K562 (cell line): ENCODE results near the gene FAM89B. TPM values are rescaled to one million over a fixed set of nuclear protein-coding genes. Genes with fewer than 3 reads are reported as not detected.

ENCODE experiments used
- ETV6 ChIP-seq, 3 experiments: fragments of 150-350 bp in 1 of 3; sonication (generic) in 1 of 3; formaldehyde crosslinking in 1 of 3; IDR thresholded peaks; 2 replicates each; pipeline versions ENCODE4 v1.6.1 to v1.8.0; 2014 to 2022; ENCODE audit warnings: borderline replicate concordance in 2 of 3, low read depth in 2 of 3, antibody characterized with exemption in 1 of 3, low read length in 1 of 3, mild to moderate bottlenecking in 1 of 3, missing genetic modification reagents in 1 of 3
- FOS ChIP-seq: IDR thresholded peaks from 3 replicates; pipeline ENCODE4 v1.6.1; 2011; ENCODE audit not compliant: insufficient read length; ENCODE audit errors: extremely low read depth
- LEF1 ChIP-seq: fragments of 450-650 bp; IDR thresholded peaks from 2 replicates; pipeline ENCODE4 v1.6.1; 2016; ENCODE audit warnings: mild to moderate bottlenecking
- MAZ ChIP-seq, 2 experiments: fragments of 450-650 bp in 1 of 2; sonication (generic) in 1 of 2; formaldehyde crosslinking; IDR thresholded peaks in 1 of 2; conservative IDR thresholded peaks in 1 of 2; 2 replicates each; pipeline versions ENCODE4 v1.4.0 to v1.5.0; 2020; ENCODE audit warnings: mild to moderate bottlenecking in 1 of 2, missing genetic modification reagents in 1 of 2
- NCOA4 ChIP-seq: fragments of 450-650 bp; IDR thresholded peaks from 2 replicates; pipeline ENCODE4 v1.6.1; 2018; ENCODE audit warnings: mild to moderate bottlenecking; ENCODE audit not compliant: partially characterized antibody
- POLR2H ChIP-seq: IDR thresholded peaks from 2 replicates; pipeline ENCODE4 v1.6.1; 2016; ENCODE audit warnings: missing genetic modification characterization, low read depth, mild to moderate bottlenecking, control low read depth, missing compliant biosample characterization, moderate library complexity
- polyA plus RNA-seq, 8 experiments: library from polyadenylated mRNA; depleted of rRNA in 4 of 8; stranded (reverse) in 5 of 8; unstranded in 3 of 8; fragments of >200 nt; fragmentation: Nextera tagmentation in 2 of 8; fragmentation: Illumina TruSeq in 1 of 8; extraction: Ambion mirVana in 2 of 8; extraction: Trizol in 1 of 8; gene quantifications; 2 replicates each; pipeline versions ENCODE4 v1.2.1 to v1.2.3, GENCODE V29; 2011 to 2014; ENCODE audit warnings: inconsistent platforms in 1 of 8, missing spikeins in 1 of 8
- total RNA-seq, 7 experiments: library from RNA; depleted of rRNA in 6 of 7; stranded (reverse); fragments of >200 nt in 6 of 7; fragmentation: Illumina TruSeq in 2 of 7; extraction: Trizol in 2 of 7; gene quantifications; 2 replicates each; pipeline versions ENCODE4 v1.2.1 to v1.2.3, GENCODE V29; 2011 to 2021; ENCODE audit warnings: low replicate concordance in 1 of 7
- TF ChIP-seq, protein P1 (sequence below), 2 experiments: IDR thresholded peaks; 2 replicates each; pipeline ENCODE4 v1.6.1; 2011; ENCODE audit warnings: borderline replicate concordance in 1 of 2, control low read depth in 1 of 2, low read depth in 1 of 2, low read length in 1 of 2, mild to moderate bottlenecking in 1 of 2, mixed read lengths in 1 of 2, moderate library complexity in 1 of 2; ENCODE audit not compliant: insufficient read depth in 1 of 2, insufficient read length in 1 of 2, poor library complexity in 1 of 2, severe bottlenecking in 1 of 2; ENCODE audit errors: extremely low read depth in 1 of 2
- TF ChIP-seq, protein P2 (sequence below): fragments of 450-650 bp; IDR thresholded peaks from 2 replicates; pipeline ENCODE4 v1.6.1; 2017; ENCODE audit warnings: antibody characterized with exemption, mild to moderate bottlenecking
- TF ChIP-seq, protein P3 (sequence below): fragments of 250-450 bp; sonication (Bioruptor Pico); IDR thresholded peaks from 2 replicates; pipeline ENCODE4 v1.8.0; 2022; ENCODE audit warnings: inconsistent platforms
- TF ChIP-seq, protein P4 (sequence below): sonication (generic); formaldehyde crosslinking; IDR thresholded peaks from 2 replicates; pipeline ENCODE4 v1.8.0; 2022; ENCODE audit warnings: mild to moderate bottlenecking, missing genetic modification reagents
- TF ChIP-seq, protein P5 (sequence below): IDR thresholded peaks from 2 replicates; pipeline ENCODE4 v1.6.1; 2016; ENCODE audit warnings: missing genetic modification characterization, missing compliant biosample characterization
- TF ChIP-seq, protein P6 (sequence below): fragments of 200-800 bp; sonication (Bioruptor generic); IDR thresholded peaks from 2 replicates; pipeline ENCODE4 v1.6.1; 2017; ENCODE audit warnings: missing genetic modification characterization, missing compliant biosample characterization

The FAM89B gene
- total and polyA plus RNA-seq, 9 of the 15 experiments (the other 6 are each of a cell fraction or from before 2014, with no cell fraction given), result 0.32 to 27.6 (median 11.9) TPM

DNA sequence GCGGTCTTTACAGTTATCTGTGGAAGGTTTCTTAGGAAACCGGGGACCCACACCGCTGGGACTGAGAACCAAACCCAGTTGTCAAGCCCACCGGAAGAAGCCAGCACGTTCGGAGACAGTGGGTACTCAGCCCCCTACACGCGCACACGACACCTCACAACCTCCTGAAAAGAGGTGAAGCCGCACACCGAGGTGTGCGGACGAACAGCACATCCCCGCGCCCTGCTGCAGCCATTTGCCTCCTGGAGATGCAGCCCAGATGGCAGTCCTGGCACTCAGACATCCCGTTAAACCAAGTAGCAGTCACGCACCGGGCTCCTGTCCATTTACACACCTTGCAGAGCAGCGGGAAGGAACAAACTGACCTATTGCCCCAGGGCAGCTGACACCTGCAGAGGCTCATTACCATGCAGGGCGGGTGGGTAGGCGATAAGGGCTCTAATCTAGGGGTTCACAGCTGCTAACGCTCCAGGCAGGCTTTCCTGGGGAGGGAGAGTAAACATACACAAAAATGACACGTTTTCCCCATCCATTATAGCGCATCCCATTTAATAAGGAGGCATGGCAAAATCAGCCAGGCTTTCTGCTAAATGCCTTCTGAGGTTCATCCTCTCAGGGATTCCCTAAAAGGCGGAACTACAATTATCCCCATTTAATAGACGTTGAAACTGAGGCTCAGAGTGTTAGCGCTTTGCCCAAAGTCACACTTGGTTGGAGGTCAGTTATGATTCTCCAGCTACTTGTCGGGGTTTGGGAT is 2.7 kb downstream of the FAM89B start (continued):
- TF ChIP-seq, protein P1, sequence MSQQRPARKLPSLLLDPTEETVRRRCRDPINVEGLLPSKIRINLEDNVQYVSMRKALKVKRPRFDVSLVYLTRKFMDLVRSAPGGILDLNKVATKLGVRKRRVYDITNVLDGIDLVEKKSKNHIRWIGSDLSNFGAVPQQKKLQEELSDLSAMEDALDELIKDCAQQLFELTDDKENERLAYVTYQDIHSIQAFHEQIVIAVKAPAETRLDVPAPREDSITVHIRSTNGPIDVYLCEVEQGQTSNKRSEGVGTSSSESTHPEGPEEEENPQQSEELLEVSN (IDR thresholded peaks at IDR 0.05; ENCODE audit: borderline replicate concordance in 1 of 2, extremely low read depth in 1 of 2, insufficient read depth in 1 of 2, insufficient read length in 1 of 2, low read depth in 1 of 2, low read length in 1 of 2, poor library complexity in 1 of 2, severe bottlenecking in 1 of 2), result peak; percentile 7 to 28
- TF ChIP-seq NCOA4 (peak; percentile 74), FOS (no peak), MAZ (CRISPR knock-in tag; conservative IDR thresholded peaks at IDR 0.05 in 1 of 2, IDR thresholded peaks at IDR 0.05 in 1 of 2) (no peak; a peak in 1 of 4 replicates), POLR2H (no peak; the same call in none of the 2 replicates), LEF1 (0 out of 2 replicates have a peak, but pooled peaks have one; percentile 51), ETV6 (IDR thresholded peaks at IDR 0.05; ENCODE audit: borderline replicate concordance in 1 of 2, low read depth in 2 of 2, low read length in 1 of 2) (no peak), ETV6 (CRISPR knock-in tag; IDR thresholded peaks at IDR 0.05; ENCODE audit: borderline replicate concordance) (no peak)
- TF ChIP-seq, protein P2, sequence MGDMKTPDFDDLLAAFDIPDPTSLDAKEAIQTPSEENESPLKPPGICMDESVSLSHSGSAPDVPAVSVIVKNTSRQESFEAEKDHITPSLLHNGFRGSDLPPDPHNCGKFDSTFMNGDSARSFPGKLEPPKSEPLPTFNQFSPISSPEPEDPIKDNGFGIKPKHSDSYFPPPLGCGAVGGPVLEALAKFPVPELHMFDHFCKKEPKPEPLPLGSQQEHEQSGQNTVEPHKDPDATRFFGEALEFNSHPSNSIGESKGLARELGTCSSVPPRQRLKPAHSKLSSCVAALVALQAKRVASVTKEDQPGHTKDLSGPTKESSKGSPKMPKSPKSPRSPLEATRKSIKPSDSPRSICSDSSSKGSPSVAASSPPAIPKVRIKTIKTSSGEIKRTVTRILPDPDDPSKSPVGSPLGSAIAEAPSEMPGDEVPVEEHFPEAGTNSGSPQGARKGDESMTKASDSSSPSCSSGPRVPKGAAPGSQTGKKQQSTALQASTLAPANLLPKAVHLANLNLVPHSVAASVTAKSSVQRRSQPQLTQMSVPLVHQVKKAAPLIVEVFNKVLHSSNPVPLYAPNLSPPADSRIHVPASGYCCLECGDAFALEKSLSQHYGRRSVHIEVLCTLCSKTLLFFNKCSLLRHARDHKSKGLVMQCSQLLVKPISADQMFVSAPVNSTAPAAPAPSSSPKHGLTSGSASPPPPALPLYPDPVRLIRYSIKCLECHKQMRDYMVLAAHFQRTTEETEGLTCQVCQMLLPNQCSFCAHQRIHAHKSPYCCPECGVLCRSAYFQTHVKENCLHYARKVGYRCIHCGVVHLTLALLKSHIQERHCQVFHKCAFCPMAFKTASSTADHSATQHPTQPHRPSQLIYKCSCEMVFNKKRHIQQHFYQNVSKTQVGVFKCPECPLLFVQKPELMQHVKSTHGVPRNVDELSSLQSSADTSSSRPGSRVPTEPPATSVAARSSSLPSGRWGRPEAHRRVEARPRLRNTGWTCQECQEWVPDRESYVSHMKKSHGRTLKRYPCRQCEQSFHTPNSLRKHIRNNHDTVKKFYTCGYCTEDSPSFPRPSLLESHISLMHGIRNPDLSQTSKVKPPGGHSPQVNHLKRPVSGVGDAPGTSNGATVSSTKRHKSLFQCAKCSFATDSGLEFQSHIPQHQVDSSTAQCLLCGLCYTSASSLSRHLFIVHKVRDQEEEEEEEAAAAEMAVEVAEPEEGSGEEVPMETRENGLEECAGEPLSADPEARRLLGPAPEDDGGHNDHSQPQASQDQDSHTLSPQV, result no peak
- TF ChIP-seq, protein P3, sequence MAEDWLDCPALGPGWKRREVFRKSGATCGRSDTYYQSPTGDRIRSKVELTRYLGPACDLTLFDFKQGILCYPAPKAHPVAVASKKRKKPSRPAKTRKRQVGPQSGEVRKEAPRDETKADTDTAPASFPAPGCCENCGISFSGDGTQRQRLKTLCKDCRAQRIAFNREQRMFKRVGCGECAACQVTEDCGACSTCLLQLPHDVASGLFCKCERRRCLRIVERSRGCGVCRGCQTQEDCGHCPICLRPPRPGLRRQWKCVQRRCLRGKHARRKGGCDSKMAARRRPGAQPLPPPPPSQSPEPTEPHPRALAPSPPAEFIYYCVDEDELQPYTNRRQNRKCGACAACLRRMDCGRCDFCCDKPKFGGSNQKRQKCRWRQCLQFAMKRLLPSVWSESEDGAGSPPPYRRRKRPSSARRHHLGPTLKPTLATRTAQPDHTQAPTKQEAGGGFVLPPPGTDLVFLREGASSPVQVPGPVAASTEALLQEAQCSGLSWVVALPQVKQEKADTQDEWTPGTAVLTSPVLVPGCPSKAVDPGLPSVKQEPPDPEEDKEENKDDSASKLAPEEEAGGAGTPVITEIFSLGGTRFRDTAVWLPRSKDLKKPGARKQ (CRISPR knock-in tag), result no peak
- TF ChIP-seq, protein P4, sequence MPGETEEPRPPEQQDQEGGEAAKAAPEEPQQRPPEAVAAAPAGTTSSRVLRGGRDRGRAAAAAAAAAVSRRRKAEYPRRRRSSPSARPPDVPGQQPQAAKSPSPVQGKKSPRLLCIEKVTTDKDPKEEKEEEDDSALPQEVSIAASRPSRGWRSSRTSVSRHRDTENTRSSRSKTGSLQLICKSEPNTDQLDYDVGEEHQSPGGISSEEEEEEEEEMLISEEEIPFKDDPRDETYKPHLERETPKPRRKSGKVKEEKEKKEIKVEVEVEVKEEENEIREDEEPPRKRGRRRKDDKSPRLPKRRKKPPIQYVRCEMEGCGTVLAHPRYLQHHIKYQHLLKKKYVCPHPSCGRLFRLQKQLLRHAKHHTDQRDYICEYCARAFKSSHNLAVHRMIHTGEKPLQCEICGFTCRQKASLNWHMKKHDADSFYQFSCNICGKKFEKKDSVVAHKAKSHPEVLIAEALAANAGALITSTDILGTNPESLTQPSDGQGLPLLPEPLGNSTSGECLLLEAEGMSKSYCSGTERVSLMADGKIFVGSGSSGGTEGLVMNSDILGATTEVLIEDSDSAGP, result no peak
- TF ChIP-seq, protein P5, sequence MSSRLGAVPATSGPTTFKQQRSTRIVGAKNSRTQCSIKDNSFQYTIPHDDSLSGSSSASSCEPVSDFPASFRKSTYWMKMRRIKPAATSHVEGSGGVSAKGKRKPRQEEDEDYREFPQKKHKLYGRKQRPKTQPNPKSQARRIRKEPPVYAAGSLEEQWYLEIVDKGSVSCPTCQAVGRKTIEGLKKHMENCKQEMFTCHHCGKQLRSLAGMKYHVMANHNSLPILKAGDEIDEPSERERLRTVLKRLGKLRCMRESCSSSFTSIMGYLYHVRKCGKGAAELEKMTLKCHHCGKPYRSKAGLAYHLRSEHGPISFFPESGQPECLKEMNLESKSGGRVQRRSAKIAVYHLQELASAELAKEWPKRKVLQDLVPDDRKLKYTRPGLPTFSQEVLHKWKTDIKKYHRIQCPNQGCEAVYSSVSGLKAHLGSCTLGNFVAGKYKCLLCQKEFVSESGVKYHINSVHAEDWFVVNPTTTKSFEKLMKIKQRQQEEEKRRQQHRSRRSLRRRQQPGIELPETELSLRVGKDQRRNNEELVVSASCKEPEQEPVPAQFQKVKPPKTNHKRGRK (tag), result no peak
- TF ChIP-seq, protein P6, sequence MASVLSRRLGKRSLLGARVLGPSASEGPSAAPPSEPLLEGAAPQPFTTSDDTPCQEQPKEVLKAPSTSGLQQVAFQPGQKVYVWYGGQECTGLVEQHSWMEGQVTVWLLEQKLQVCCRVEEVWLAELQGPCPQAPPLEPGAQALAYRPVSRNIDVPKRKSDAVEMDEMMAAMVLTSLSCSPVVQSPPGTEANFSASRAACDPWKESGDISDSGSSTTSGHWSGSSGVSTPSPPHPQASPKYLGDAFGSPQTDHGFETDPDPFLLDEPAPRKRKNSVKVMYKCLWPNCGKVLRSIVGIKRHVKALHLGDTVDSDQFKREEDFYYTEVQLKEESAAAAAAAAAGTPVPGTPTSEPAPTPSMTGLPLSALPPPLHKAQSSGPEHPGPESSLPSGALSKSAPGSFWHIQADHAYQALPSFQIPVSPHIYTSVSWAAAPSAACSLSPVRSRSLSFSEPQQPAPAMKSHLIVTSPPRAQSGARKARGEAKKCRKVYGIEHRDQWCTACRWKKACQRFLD (CRISPR knock-in tag), result no peak; the same call in none of the 2 replicates
